ENCODE data around the gene WDR62.

DNA sequence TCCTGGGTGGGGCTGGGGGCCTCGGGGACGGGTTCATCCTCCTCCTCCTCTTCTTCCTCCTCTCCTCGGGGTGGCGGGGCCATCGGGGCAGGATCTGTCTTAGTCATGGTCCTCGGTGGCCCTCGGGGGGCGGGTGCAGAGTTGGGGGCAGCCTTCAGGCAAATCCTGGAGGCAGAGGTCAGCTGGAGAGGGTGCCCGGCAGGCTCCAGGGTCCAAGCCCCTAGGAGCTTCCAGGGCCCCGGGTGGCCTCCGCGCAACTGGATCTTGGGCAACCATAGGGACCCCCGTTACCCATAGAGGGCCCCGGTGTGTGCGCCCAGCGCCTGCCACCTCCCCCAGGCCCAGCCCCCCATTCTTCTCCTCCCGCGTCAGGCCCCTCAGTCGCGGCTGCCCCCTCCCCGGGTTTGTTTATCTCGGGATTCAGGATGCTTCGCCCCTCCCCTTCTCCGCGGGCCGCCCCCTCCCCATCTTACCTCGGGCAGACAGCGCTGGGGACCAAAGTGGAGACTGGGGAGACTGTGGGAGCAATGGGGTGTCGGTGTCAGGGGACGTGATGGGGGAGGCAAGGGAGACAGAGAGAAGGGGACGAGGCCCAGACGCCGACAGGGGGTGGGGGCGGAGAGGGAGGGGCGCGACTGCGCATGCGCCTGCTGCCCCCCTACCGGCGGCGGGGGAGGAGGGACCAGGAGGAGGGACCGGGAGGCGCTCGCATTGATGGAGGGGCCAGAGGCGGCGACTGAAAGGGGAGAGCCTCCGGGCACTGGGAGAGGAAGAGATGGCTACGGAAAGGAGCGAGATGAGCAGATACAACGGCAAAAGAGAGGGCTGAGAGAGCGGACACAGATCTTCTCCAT, 22.2 kb upstream of the WDR62 start, which contains the start of gene CLIP3:
- TF ChIP-seq CTCF (IDR thresholded peaks at IDR 0.05) (no peak), POLR2A (IDR thresholded peaks at IDR 0.05) (no peak)

All from Peyer's patch (tissue), 4 donors.